WI38 (cell line): ENCODE results near the gene LYSMD2.
A peak's percentile ranks its signal among the peaks of the same experiment; 100 is the strongest.

ENCODE experiments used
- H3K4me3 ChIP-seq: 2 replicates; pipeline ENCODE4 v1.5.1; 2011; ENCODE audit warnings: low read depth, mild to moderate bottlenecking, control low read depth, low read length
- CTCF ChIP-seq: IDR thresholded peaks from 2 replicates; pipeline ENCODE4 v1.5.1; 2012; ENCODE audit warnings: low read depth, mild to moderate bottlenecking, control low read depth, low read length

LYSMD2 gene

DNA sequence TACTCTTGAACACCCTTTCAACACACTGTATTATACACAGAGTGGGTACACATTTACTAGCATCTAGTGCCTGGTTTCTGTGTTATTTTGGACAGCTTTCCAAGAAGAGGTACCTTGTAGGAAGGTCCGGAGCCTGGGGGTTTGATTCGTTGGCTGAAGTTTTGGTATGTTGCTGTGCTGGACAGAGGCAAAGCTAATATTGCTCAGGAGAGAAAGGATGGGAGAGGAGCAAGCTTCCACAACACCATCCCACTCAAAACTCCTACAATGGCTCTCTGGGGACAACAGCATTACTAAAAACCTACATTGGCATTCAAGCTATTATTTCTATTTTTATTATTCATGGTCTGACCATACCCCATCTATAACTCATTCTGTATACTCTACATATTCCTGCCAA is 1.1 kb upstream of the LYSMD2 start:
- TF ChIP-seq CTCF: no peak
- no peak overlapping the region for H3K4me3 ChIP-seq

- H3K4me3 ChIP-seq: peak overlapping the region; percentile 69
Observed at GRCh38 chr15:51736751-51737521, 519 bp downstream of the LYSMD2 start.

GRCh38 chr15:51736069-51736468 is 1.4 kb downstream of the LYSMD2 start:
- peak overlapping the region; percentile 69 for H3K4me3 ChIP-seq
- no peak for TF ChIP-seq CTCF

More at GRCh38 chr15:51736751-51737521, 519 bp downstream of the LYSMD2 start:
- TF ChIP-seq CTCF: no peak

DNA sequence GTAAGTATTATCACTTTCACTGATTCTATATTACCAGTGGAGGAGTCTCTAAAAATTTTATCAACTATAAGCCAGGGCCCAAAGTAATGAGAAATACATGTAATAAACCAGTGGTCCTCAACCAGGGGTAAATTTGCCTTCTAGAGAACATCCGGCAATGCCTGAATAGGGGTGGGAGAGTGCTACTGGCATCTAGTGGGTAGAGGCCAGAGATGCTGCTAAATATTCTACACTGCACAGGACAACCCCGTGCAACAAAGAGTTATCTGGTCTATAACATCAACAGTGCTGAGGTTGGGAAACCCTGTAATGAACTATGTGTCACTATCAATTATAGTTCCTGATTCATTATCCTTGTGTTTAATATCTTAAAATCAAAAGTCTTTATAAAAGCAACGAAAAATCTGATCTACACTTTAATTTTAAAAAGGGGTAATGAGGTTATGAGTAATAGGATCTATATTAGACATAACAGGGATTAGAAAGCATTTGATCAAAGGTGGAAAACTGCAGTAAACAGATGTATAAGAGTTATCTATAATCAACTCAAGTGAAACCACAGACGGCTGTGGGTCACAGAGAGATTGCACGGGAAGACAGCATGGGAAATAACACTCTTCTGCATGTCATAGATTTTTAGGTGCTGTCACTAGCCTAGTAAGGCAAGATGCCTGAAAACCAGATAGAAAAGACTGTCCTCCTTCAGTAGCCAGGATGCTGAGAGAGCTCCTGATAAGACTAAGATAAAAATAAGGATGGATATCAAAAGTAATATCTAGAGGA is 2.0 kb downstream of the LYSMD2 start:
- no peak for TF ChIP-seq CTCF
- H3K4me3 ChIP-seq: no peak overlapping the region

DNA sequence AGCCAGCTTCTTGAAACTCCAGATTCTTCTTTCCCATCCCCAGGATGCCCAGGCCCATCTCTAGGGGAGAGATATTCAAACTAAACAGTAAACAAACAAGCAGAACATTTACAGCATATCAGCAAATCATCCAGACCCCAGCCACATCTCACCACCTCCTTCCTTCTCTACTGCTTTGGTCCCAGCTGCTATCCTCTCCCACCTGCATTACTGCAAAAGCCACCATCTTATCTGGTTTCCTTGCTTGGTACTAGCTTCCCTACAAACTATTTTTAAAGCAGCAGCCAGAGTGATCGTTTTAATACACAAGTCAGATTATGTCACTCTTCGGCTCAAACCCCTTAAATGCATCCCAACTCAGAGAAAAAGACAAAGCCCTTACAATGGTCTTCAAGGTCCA is 4.8 kb downstream of the LYSMD2 start:
- no peak for TF ChIP-seq CTCF
- H3K4me3 ChIP-seq: no peak overlapping the region

GRCh38 chr15:51731549-51732267 is 5.7 kb downstream of the LYSMD2 start:
- no peak for TF ChIP-seq CTCF
- H3K4me3 ChIP-seq: peak overlapping the region; percentile 35
